HL-60 (cell line): ENCODE data around the gene FCN2.

ENCODE experiments used
- DNase-seq, 2 experiments: peaks; one replicate each; pipeline ENCODE4 v3.0.0-alpha.2; 2010 to 2020; ENCODE audit warnings: low read depth in 1 of 2, low spot score in 1 of 2
- H3K27ac ChIP-seq: fragments of 250-450 bp; sonication (Bioruptor Pico); replicated peaks from 2 replicates; pipeline ENCODE4 v1.5.1; 2020; ENCODE audit warnings: mild to moderate bottlenecking, moderate library complexity
- H3K27me3 ChIP-seq: fragments of 250-450 bp; sonication (Bioruptor Pico); 2 replicates; pipeline ENCODE4 v1.5.1; 2021; ENCODE audit warnings: mild to moderate bottlenecking, moderate library complexity; ENCODE audit not compliant: insufficient read depth, poor library complexity, severe bottlenecking
- H3K4me3 ChIP-seq: replicated peaks from 2 replicates; pipeline ENCODE4 v1.5.1; 2011; ENCODE audit warnings: mild to moderate bottlenecking, control low read depth, low read length; ENCODE audit not compliant: insufficient read depth
- CTCF ChIP-seq: IDR thresholded peaks from one replicate; pipeline ENCODE4 v1.5.1; 2011; ENCODE audit warnings: low read length, control low read depth, inconsistent platforms; ENCODE audit not compliant: insufficient read depth
- GABPA ChIP-seq: IDR thresholded peaks from 2 replicates; pipeline ENCODE4 v1.6.1; 2012; ENCODE audit warnings: low read depth
- POLR2AphosphoS5 ChIP-seq: IDR thresholded peaks from 2 replicates; pipeline ENCODE4 v1.6.1; 2012; ENCODE audit warnings: low read depth
- SPI1 ChIP-seq: IDR thresholded peaks from 2 replicates; pipeline ENCODE4 v1.6.1; 2012; ENCODE audit warnings: low read depth, mild to moderate bottlenecking, borderline replicate concordance
- TF ChIP-seq, protein P1 (sequence below): IDR thresholded peaks from 2 replicates; pipeline ENCODE4 v1.6.1; 2012; ENCODE audit warnings: low read depth; ENCODE audit not compliant: insufficient replicate concordance

FCN2 gene

GRCh38 chr9:134885679-134886412 is 5.2 kb downstream of the FCN2 start:
- TF ChIP-seq, protein P1, sequence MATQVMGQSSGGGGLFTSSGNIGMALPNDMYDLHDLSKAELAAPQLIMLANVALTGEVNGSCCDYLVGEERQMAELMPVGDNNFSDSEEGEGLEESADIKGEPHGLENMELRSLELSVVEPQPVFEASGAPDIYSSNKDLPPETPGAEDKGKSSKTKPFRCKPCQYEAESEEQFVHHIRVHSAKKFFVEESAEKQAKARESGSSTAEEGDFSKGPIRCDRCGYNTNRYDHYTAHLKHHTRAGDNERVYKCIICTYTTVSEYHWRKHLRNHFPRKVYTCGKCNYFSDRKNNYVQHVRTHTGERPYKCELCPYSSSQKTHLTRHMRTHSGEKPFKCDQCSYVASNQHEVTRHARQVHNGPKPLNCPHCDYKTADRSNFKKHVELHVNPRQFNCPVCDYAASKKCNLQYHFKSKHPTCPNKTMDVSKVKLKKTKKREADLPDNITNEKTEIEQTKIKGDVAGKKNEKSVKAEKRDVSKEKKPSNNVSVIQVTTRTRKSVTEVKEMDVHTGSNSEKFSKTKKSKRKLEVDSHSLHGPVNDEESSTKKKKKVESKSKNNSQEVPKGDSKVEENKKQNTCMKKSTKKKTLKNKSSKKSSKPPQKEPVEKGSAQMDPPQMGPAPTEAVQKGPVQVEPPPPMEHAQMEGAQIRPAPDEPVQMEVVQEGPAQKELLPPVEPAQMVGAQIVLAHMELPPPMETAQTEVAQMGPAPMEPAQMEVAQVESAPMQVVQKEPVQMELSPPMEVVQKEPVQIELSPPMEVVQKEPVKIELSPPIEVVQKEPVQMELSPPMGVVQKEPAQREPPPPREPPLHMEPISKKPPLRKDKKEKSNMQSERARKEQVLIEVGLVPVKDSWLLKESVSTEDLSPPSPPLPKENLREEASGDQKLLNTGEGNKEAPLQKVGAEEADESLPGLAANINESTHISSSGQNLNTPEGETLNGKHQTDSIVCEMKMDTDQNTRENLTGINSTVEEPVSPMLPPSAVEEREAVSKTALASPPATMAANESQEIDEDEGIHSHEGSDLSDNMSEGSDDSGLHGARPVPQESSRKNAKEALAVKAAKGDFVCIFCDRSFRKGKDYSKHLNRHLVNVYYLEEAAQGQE = no peak
- Histone ChIP-seq H3K4me3 (no peak overlapping the region), H3K27me3 (no peaks in the 10 kb centered on the region), H3K27ac (no peak overlapping the region)
- DNase-seq = no peak

DNA sequence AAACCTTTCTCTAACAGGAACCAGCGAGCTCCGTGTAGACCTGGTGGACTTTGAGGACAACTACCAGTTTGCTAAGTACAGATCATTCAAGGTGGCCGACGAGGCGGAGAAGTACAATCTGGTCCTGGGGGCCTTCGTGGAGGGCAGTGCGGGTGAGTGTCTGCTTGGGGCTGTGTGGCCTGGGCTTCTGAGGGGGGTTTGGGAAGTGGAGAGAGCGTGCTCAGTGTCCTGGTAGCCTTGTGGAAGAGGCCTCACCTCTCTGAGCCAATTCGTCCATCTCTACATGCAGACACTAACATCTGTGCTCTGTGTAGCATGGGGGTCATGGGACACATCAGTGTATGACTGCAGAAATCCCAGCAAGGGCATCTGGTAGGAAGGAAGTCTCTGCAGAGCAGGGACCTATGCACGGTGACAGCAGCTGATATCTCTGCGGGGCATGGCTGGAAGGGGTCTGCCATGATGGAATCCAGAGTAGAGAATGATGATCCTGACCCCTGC is 5.9 kb downstream of the FCN2 start:
- DNase-seq = no peak
- TF ChIP-seq, protein P1 = no peak
- TF ChIP-seq GABPA (no peak), POLR2AphosphoS5 (no peak), SPI1 (no peak), CTCF (no peak)
- H3K4me3 ChIP-seq = no peak overlapping the region
- no peaks in the 10 kb centered on the region for H3K27me3 ChIP-seq
- H3K27ac ChIP-seq = no peak overlapping the region

- Histone ChIP-seq H3K27ac (no peak overlapping the region), H3K4me3 (no peak overlapping the region), H3K27me3 (no peaks in the 10 kb centered on the region)
- TF ChIP-seq, protein P1 = no peak
- no peak for TF ChIP-seq POLR2AphosphoS5
- TF ChIP-seq CTCF = no peak
- no peak for TF ChIP-seq GABPA
- no peak for TF ChIP-seq SPI1
- no peak for DNase-seq
Observed at GRCh38 chr9:134887219-134887618, 6.6 kb downstream of the FCN2 start.
